GM12873 (cell line): ENCODE measurements around the gene EBLN2.

Experiments
- TF ChIP-seq, protein P1 (sequence below): IDR thresholded peaks from 2 replicates; pipeline ENCODE4 v1.5.1; 2012; ENCODE audit warnings: low read depth, mild to moderate bottlenecking, moderate library complexity, low read length, control low read depth; ENCODE audit not compliant: insufficient read depth; ENCODE audit errors: missing control alignments

EBLN2 gene

GRCh38 chr3:73061416-73061815 is at the start of gene EBLN2:
Gene EBLN2, plus strand, starts transcription at chr3:73061659. Its CDS starts 423 bp downstream, at chr3:73062082.
- TF ChIP-seq, protein P1, sequence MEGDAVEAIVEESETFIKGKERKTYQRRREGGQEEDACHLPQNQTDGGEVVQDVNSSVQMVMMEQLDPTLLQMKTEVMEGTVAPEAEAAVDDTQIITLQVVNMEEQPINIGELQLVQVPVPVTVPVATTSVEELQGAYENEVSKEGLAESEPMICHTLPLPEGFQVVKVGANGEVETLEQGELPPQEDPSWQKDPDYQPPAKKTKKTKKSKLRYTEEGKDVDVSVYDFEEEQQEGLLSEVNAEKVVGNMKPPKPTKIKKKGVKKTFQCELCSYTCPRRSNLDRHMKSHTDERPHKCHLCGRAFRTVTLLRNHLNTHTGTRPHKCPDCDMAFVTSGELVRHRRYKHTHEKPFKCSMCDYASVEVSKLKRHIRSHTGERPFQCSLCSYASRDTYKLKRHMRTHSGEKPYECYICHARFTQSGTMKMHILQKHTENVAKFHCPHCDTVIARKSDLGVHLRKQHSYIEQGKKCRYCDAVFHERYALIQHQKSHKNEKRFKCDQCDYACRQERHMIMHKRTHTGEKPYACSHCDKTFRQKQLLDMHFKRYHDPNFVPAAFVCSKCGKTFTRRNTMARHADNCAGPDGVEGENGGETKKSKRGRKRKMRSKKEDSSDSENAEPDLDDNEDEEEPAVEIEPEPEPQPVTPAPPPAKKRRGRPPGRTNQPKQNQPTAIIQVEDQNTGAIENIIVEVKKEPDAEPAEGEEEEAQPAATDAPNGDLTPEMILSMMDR = no peak

GRCh38 chr3:73018298-73018697 is 43.2 kb upstream of the EBLN2 start:
- TF ChIP-seq, protein P1 = no peak

- TF ChIP-seq, protein P1 = no peak
These were observed 42.5 kb upstream of the EBLN2 start for GRCh38 chr3:73018790-73019441.

DNA sequence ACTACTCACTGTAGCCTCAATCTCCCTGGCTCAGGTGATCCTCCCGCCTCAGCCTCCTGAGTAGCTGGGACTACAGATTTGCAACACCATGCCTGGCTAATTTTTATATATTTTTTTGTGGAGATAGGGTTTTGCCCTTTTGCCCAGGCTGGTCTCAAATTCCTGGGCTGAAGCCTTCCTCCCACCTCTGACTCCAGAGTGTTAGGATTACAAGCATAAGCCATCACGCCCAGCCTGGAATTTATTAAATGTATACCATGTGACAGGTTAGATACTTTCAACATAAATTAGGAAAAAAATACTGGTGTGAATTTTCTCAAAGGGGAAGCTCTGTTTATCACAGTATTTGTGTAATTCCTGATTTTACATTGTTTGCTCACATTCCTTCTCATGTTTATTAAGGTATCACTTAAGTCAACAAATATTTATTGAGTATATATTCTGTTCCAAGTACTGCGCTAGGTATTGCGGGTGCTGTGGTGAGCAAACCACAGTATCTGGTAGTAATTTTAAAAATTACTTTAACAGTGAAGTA is 40.1 kb upstream of the EBLN2 start:
- TF ChIP-seq, protein P1 = no peak

- TF ChIP-seq, protein P1 = no peak
These were observed 36.6 kb upstream of the EBLN2 start for GRCh38 chr3:73024836-73025235.

GRCh38 chr3:73026111-73026759 is 35.2 kb upstream of the EBLN2 start:
- TF ChIP-seq, protein P1 = no peak

DNA sequence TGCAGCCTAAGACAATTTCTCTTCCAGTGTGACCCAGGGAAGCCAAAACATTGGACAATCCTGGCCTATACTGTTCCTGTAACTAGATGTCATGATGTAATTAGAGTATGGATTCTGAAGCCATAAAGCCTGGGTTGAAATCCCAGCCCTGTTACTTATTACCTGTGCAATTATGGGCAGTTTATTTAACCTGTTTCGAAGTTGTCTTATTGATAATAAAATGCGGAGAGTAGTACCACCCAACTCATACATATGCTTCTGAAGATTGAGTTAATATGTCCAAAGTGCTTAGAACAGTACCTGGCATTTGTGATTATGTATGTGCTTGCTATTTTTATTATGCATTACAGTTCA is 34.7 kb upstream of the EBLN2 start:
- TF ChIP-seq, protein P1 = no peak
